HCT116 (cell line): ENCODE measurements around the gene OST4. TPM values are rescaled to one million over a fixed set of nuclear protein-coding genes. Genes with fewer than 3 reads are reported as not detected.

Source experiments
- ATAC-seq: fragments of 200-7000 bp; cut with Tn5 transposase; 2 replicates; pipeline ENCODE4 v1.9.1; 2020; ENCODE audit warnings: mild to moderate bottlenecking, moderate library complexity
- BruUV-seq: library from RNA; stranded (reverse); fragments of 400-500 nt; replicated peaks from 2 replicates; lab custom pipeline; 2021; lab: Mats Ljungman, UMichigan
- CTCF ChIA-PET: fragments of 300-600 bp; sonication (Branson Sonifier 250); formaldehyde crosslinking; loops from one replicate; lab custom pipeline; 2021; ENCODE audit warnings: antibody characterized with exemption; lab: Charles Lee
- POLR2A ChIA-PET: fragments of 300-600, 350-600 bp; sonication (Branson Sonifier 250); formaldehyde crosslinking; loops from one replicate; lab custom pipeline; 2021; ENCODE audit warnings: antibody characterized with exemption; lab: Charles Lee
- RAD21 ChIA-PET, 2 experiments: fragments of 300-600 bp; sonication (Branson Sonifier 250); formaldehyde crosslinking; loops; one replicate each; lab custom pipeline; 2023; ENCODE audit warnings: low total read pairs in 2 of 2; ENCODE audit not compliant: uncharacterized antibody in 2 of 2, unreplicated experiment in 2 of 2, low non-redundant PET in 1 of 2; lab: Charles Lee
- DNase-seq: peaks from one replicate; pipeline ENCODE4 v3.0.0-alpha.2; 2010; ENCODE audit warnings: low read depth, low spot score
- H2AFZ ChIP-seq: fragments of 200-600 bp; shearing (Covaris generic), sonication (generic); 2 replicates; pipeline ENCODE4 v1.6.1; 2017; ENCODE audit warnings: low read depth, mixed run types, mixed read lengths, antibody characterized with exemption, low read length; ENCODE audit not compliant: poor library complexity, severe bottlenecking
- H3K27ac ChIP-seq: 2 replicates; pipeline ENCODE4 v1.5.1; 2012; ENCODE audit warnings: low read depth, low read length
- H3K27me3 ChIP-seq: fragments of 200-600 bp; sonication (generic); 2 replicates; pipeline ENCODE4 v1.6.1; 2016; ENCODE audit warnings: mixed run types, low read length, mixed read lengths; ENCODE audit not compliant: insufficient read depth
- H3K36me3 ChIP-seq, 2 experiments: fragments of 200-500 bp in 1 of 2; fragments of 200-600 bp in 1 of 2; sonication (Bioruptor generic) in 1 of 2; sonication (generic) in 1 of 2; 2 replicates each; pipeline versions ENCODE4 v1.5.1 to v1.6.1; 2014 to 2016; ENCODE audit warnings: low read length in 2 of 2, inconsistent platforms in 1 of 2, mixed read lengths in 1 of 2, mixed run types in 1 of 2; ENCODE audit not compliant: insufficient read depth in 2 of 2, control insufficient read depth in 1 of 2
- H3K4me1 ChIP-seq, 2 experiments: fragments of 200-600 bp in 1 of 2; sonication (generic) in 1 of 2; 2 replicates each; pipeline versions ENCODE4 v1.5.1 to v1.6.1; 2012 to 2017; ENCODE audit warnings: low read length in 2 of 2, inconsistent platforms in 1 of 2, mild to moderate bottlenecking in 1 of 2, mixed read lengths in 1 of 2, mixed run types in 1 of 2, moderate library complexity in 1 of 2; ENCODE audit not compliant: insufficient read depth in 2 of 2, control insufficient read depth in 1 of 2
- H3K4me2 ChIP-seq: fragments of 200-600 bp; sonication (generic); 2 replicates; pipeline ENCODE4 v1.6.1; 2017; ENCODE audit warnings: mixed run types, low read length, mixed read lengths
- H3K4me3 ChIP-seq, 2 experiments: fragments of 200-600 bp in 1 of 2; sonication (generic) in 1 of 2; replicated peaks in 1 of 2; 2 replicates each; pipeline ENCODE4 v1.5.1; 2011 to 2016; ENCODE audit warnings: low read length in 2 of 2, control low read depth in 1 of 2, low read depth in 1 of 2, mild to moderate bottlenecking in 1 of 2, mixed read lengths in 1 of 2, mixed run types in 1 of 2
- H3K79me2 ChIP-seq: fragments of 200-600 bp; sonication (generic); 2 replicates; pipeline ENCODE4 v1.6.1; 2017; ENCODE audit warnings: mild to moderate bottlenecking, mixed run types, low read length, moderate library complexity, mixed read lengths; ENCODE audit not compliant: insufficient read depth
- H3K9ac ChIP-seq: fragments of 200-600 bp; sonication (generic); 2 replicates; pipeline ENCODE4 v1.6.1; 2016; ENCODE audit warnings: low read length, mixed read lengths
- H3K9me2 ChIP-seq: fragments of 200-600 bp; sonication (generic), shearing (Covaris generic); 2 replicates; pipeline ENCODE4 v1.6.1; 2017; ENCODE audit warnings: mixed run types, mild to moderate bottlenecking, moderate library complexity; ENCODE audit not compliant: insufficient read depth
- H3K9me3 ChIP-seq, 2 experiments: fragments of 200-500 bp in 1 of 2; fragments of 200-600 bp in 1 of 2; sonication (Bioruptor generic) in 1 of 2; sonication (generic) in 1 of 2; 2 replicates each; pipeline ENCODE4 v1.6.1; 2014 to 2017; ENCODE audit warnings: low read length in 2 of 2, mixed read lengths in 2 of 2, inconsistent platforms in 1 of 2, low read depth in 1 of 2, mild to moderate bottlenecking in 1 of 2, mixed run types in 1 of 2, moderate library complexity in 1 of 2; ENCODE audit not compliant: control insufficient read depth in 1 of 2, insufficient read depth in 1 of 2
- H4K20me1 ChIP-seq: fragments of 200-600 bp; sonication (generic), shearing (Covaris generic); 2 replicates; pipeline ENCODE4 v1.6.1; 2017; ENCODE audit warnings: mixed run types, mild to moderate bottlenecking, moderate library complexity; ENCODE audit not compliant: insufficient read depth
- ATF3 ChIP-seq: IDR thresholded peaks from 2 replicates; pipeline ENCODE4 v1.6.1; 2012
- CBX3 ChIP-seq: IDR thresholded peaks from 2 replicates; pipeline ENCODE4 v1.6.1; 2012; ENCODE audit warnings: low read depth
- ELF1 ChIP-seq: IDR thresholded peaks from 2 replicates; pipeline ENCODE4 v1.6.1; 2012; ENCODE audit warnings: low read depth, borderline replicate concordance
- FOSL1 ChIP-seq: IDR thresholded peaks from 2 replicates; pipeline ENCODE4 v1.6.1; 2012; ENCODE audit warnings: low read depth
- POLR2AphosphoS5 ChIP-seq: IDR thresholded peaks from 2 replicates; pipeline ENCODE4 v1.6.1; 2011; ENCODE audit warnings: mild to moderate bottlenecking, low read depth, low read length, moderate library complexity
- RAD21 ChIP-seq: IDR thresholded peaks from 2 replicates; pipeline ENCODE4 v1.6.1; 2012; ENCODE audit warnings: low read depth, mild to moderate bottlenecking
- SIN3A ChIP-seq: IDR thresholded peaks from 2 replicates; pipeline ENCODE4 v1.6.1; 2012; ENCODE audit warnings: low read depth
- SRF ChIP-seq: IDR thresholded peaks from 2 replicates; pipeline ENCODE4 v1.6.1; 2012; ENCODE audit warnings: low read depth
- YY1 ChIP-seq: IDR thresholded peaks from 2 replicates; pipeline ENCODE4 v1.6.1; 2011; ENCODE audit warnings: low read length, low read depth, moderate library complexity, mild to moderate bottlenecking; ENCODE audit not compliant: insufficient replicate concordance; ENCODE audit errors: extremely low read depth
- ZFX ChIP-seq: fragments of 450-650 bp; IDR thresholded peaks from 2 replicates; pipeline ENCODE4 v1.6.1; 2017
- intact Hi-C: fragments of 100-400 bp; cut with micrococcal nuclease; formaldehyde crosslinking; loops from 2 replicates; pipeline ENCODE4 v1.10.0; 2022
- total RNA-seq: library from RNA; stranded (reverse); gene quantifications from one replicate; pipeline ENCODE4 v1.2.1, GENCODE V29; 2021; ENCODE audit not compliant: unreplicated experiment
- TF ChIP-seq, protein P1 (sequence below), 3 experiments: fragments of 200-600 bp in 1 of 3; sonication (generic) in 1 of 3; IDR thresholded peaks in 2 of 3; conservative IDR thresholded peaks in 1 of 3; 2 replicates each; pipeline ENCODE4 v1.5.1; 2012 to 2017; ENCODE audit warnings: low read depth in 2 of 3, low read length in 2 of 3, antibody characterized with exemption in 1 of 3, borderline replicate concordance in 1 of 3, control low read depth in 1 of 3, mild to moderate bottlenecking in 1 of 3, mixed read lengths in 1 of 3, mixed run types in 1 of 3, moderate library complexity in 1 of 3; ENCODE audit not compliant: insufficient read depth in 1 of 3

Gene OST4
- total RNA-seq, 1 experiment from 2014 or later = 187 TPM

- TF ChIP-seq, protein P1, sequence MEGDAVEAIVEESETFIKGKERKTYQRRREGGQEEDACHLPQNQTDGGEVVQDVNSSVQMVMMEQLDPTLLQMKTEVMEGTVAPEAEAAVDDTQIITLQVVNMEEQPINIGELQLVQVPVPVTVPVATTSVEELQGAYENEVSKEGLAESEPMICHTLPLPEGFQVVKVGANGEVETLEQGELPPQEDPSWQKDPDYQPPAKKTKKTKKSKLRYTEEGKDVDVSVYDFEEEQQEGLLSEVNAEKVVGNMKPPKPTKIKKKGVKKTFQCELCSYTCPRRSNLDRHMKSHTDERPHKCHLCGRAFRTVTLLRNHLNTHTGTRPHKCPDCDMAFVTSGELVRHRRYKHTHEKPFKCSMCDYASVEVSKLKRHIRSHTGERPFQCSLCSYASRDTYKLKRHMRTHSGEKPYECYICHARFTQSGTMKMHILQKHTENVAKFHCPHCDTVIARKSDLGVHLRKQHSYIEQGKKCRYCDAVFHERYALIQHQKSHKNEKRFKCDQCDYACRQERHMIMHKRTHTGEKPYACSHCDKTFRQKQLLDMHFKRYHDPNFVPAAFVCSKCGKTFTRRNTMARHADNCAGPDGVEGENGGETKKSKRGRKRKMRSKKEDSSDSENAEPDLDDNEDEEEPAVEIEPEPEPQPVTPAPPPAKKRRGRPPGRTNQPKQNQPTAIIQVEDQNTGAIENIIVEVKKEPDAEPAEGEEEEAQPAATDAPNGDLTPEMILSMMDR (IDR thresholded peaks at IDR 0.05 in 2 of 3, conservative IDR thresholded peaks at IDR 0.05 in 1 of 3; ENCODE audit: borderline replicate concordance in 1 of 3, insufficient read depth in 1 of 3, low read depth in 2 of 3, low read length in 2 of 3) = no peak
- TF ChIP-seq POLR2AphosphoS5 (no peak), SRF (no peak), SIN3A (no peak), RAD21 (no peak), YY1 (no peak), ATF3 (no peak), CBX3 (no peak), FOSL1 (no peak), ELF1 (no peak), ZFX (no peak)
Measured at GRCh38 chr2:27108221-27108620, 36.8 kb upstream of the OST4 start (continued).

GRCh38 chr2:27105981-27106380, 34.5 kb upstream of the OST4 start:
- Histone ChIP-seq H3K27me3 (no peaks in the 10 kb centered on the region), H3K9me3 (no peaks in the 10 kb centered on the region), H3K4me1 (no peaks in the 10 kb centered on the region), H2AFZ (no peak overlapping the region), H4K20me1 (no peaks in the 10 kb centered on the region), H3K36me3 (no peaks in the 10 kb centered on the region), H3K9ac (no peak overlapping the region), H3K79me2 (no peaks in the 10 kb centered on the region), H3K27ac (no peak overlapping the region), H3K4me3 (no peak overlapping the region)
- ChIA-PET POLR2A (interaction anchor here (0.6 kb wide), 1 partner anchor 203 kb away, joined by 3 read pairs; no protein-coding TSS in a partner anchor), RAD21 (no interaction called here)
- intact Hi-C loops = no loop called here
- DNase-seq (no peak), ATAC-seq (no peak)
- no TSS peak for BruUV-seq
- TF ChIP-seq RAD21 (no peak), ZFX (no peak)
- TF ChIP-seq, protein P1 (IDR thresholded peaks at IDR 0.05 in 2 of 3, conservative IDR thresholded peaks at IDR 0.05 in 1 of 3; ENCODE audit: borderline replicate concordance in 1 of 3, insufficient read depth in 1 of 3, low read depth in 2 of 3, low read length in 2 of 3) = no peak
- TF ChIP-seq, all 23 proteins: peak for 0
- CTCF ChIA-PET = no interaction called here
- no peaks in the 10 kb centered on the region for H3K9me2 ChIP-seq
- H3K4me2 ChIP-seq = no peak overlapping the region
